ENCODE measurements around the gene PRKAG1.
A peak's percentile ranks its signal among the peaks of the same experiment; 100 is the strongest.

The PRKAG1 gene

GRCh38 chr12:48982397-48983080 lies 36.0 kb downstream of the PRKAG1 start:
- Histone ChIP-seq H3K9me3 (ENCODE audit: severe bottlenecking) (no peaks in the 10 kb centered on the region), H3K4me1 (ENCODE audit: insufficient read depth, poor library complexity, severe bottlenecking) (no peaks in the 10 kb centered on the region), H3K27ac (ENCODE audit: poor library complexity, severe bottlenecking) (no peak overlapping the region), H3K27me3 (ENCODE audit: insufficient read depth, poor library complexity, severe bottlenecking) (peaks cover 72% of the 10 kb centered on the region), H3K4me3 (ENCODE audit: severe bottlenecking) (no peak overlapping the region), H3K36me3 (ENCODE audit: low read depth) (no peaks in the 10 kb centered on the region)
- DNase-seq (ENCODE audit: low spot score), result no peak
- ATAC-seq (ENCODE audit: low read depth), result no peak
- TF ChIP-seq CTCF (IDR thresholded peaks at IDR 0.05; ENCODE audit: poor library complexity, severe bottlenecking), result no peak

GRCh38 chr12:48981757-48982157 lies 36.8 kb downstream of the PRKAG1 start:
- Histone ChIP-seq H3K36me3 (ENCODE audit: low read depth) (no peaks in the 10 kb centered on the region), H3K4me1 (ENCODE audit: insufficient read depth, poor library complexity, severe bottlenecking) (no peaks in the 10 kb centered on the region), H3K27me3 (ENCODE audit: insufficient read depth, poor library complexity, severe bottlenecking) (peaks cover 79% of the 10 kb centered on the region), H3K27ac (ENCODE audit: poor library complexity, severe bottlenecking) (no peak overlapping the region), H3K9me3 (ENCODE audit: severe bottlenecking) (no peaks in the 10 kb centered on the region), H3K4me3 (ENCODE audit: severe bottlenecking) (no peak overlapping the region)
- TF ChIP-seq CTCF (IDR thresholded peaks at IDR 0.05; ENCODE audit: poor library complexity, severe bottlenecking), result no peak
- DNase-seq (ENCODE audit: low spot score) (no peak), ATAC-seq (ENCODE audit: low read depth) (no peak)

- ATAC-seq (ENCODE audit: low read depth) (peak; percentile 30; the same call in 2 of the 3 replicates), DNase-seq (ENCODE audit: low spot score) (peak; percentile 63)
- Histone ChIP-seq H3K4me1 (ENCODE audit: insufficient read depth, poor library complexity, severe bottlenecking) (no peaks in the 10 kb centered on the region), H3K36me3 (ENCODE audit: low read depth) (no peaks in the 10 kb centered on the region), H3K9me3 (ENCODE audit: severe bottlenecking) (no peaks in the 10 kb centered on the region), H3K27ac (ENCODE audit: poor library complexity, severe bottlenecking) (no peak overlapping the region), H3K4me3 (ENCODE audit: severe bottlenecking) (no peak overlapping the region), H3K27me3 (ENCODE audit: insufficient read depth, poor library complexity, severe bottlenecking) (peaks cover 81% of the 10 kb centered on the region)
- peak; percentile 2 for TF ChIP-seq CTCF (IDR thresholded peaks at IDR 0.05; ENCODE audit: poor library complexity, severe bottlenecking)
Observed at GRCh38 chr12:48980953-48981756, 37.4 kb downstream of the PRKAG1 start.

- ATAC-seq (ENCODE audit: low read depth) (peak; percentile 15; the same call in 2 of the 3 replicates), DNase-seq (ENCODE audit: low spot score) (peak; percentile 62)
- H3K27me3 ChIP-seq (ENCODE audit: insufficient read depth, poor library complexity, severe bottlenecking), result peaks cover 81% of the 10 kb centered on the region
- H3K9me3 ChIP-seq (ENCODE audit: severe bottlenecking), result no peaks in the 10 kb centered on the region
- TF ChIP-seq CTCF (IDR thresholded peaks at IDR 0.05; ENCODE audit: poor library complexity, severe bottlenecking), result peak; percentile 17
- H3K36me3 ChIP-seq (ENCODE audit: low read depth), result no peaks in the 10 kb centered on the region
- H3K4me1 ChIP-seq (ENCODE audit: insufficient read depth, poor library complexity, severe bottlenecking), result no peaks in the 10 kb centered on the region
- H3K27ac ChIP-seq (ENCODE audit: poor library complexity, severe bottlenecking), result no peak overlapping the region
- H3K4me3 ChIP-seq (ENCODE audit: severe bottlenecking), result no peak overlapping the region
Observed at GRCh38 chr12:48980389-48980952, 38.1 kb downstream of the PRKAG1 start.
